Upper lobe of left lung (tissue), 6 donors: ENCODE measurements around the gene THRA. TPM values are rescaled to one million over a fixed set of nuclear protein-coding genes. Genes with fewer than 3 reads are reported as not detected.
A peak's percentile ranks its signal among the peaks of the same experiment; 100 is the strongest.

Experiments
- ATAC-seq, 2 donors: fragments of 200-7000 bp; cut with Tn5 transposase; one replicate each; pipeline ENCODE4 v1.9.1; 2022; ENCODE audit warnings: mild to moderate bottlenecking in 2 of 2, moderate library complexity in 2 of 2; ENCODE audit not compliant: low FRiP score in 2 of 2
- DNase-seq, 2 donors: peaks; one replicate each; pipeline ENCODE4 v3.0.0-alpha.2; 2019 to 2020
- H3K27ac ChIP-seq, 4 donors: fragments of 200-600 bp; sonication (generic); one replicate each; pipeline ENCODE4 v1.5.1; 2016 to 2019
- H3K27me3 ChIP-seq, 4 donors: fragments of 200-600 bp; sonication (generic); one replicate each; pipeline ENCODE4 v1.5.1; 2017 to 2019
- H3K36me3 ChIP-seq, 4 donors: fragments of 200-600 bp; sonication (generic); one replicate each; pipeline ENCODE4 v1.5.1; 2016 to 2019
- H3K4me1 ChIP-seq, 4 donors: fragments of 200-600 bp; sonication (generic); one replicate each; pipeline ENCODE4 v1.5.1; 2018 to 2019
- H3K4me3 ChIP-seq, 4 donors: fragments of 200-600 bp; sonication (generic); one replicate each; pipeline ENCODE4 v1.5.1; 2017 to 2019; ENCODE audit warnings: mild to moderate bottlenecking in 2 of 4, moderate library complexity in 1 of 4
- H3K9me3 ChIP-seq, 4 donors: fragments of 200-600 bp; sonication (generic); one replicate each; pipeline ENCODE4 v1.5.1; 2018 to 2019
- CTCF ChIP-seq, 6 experiments: fragments of 450-650 bp in 4 of 6; fragments of 200-600 bp in 2 of 6; sonication (generic) in 2 of 6; IDR thresholded peaks; one replicate each; pipeline ENCODE4 v1.5.1; 2016 to 2019; ENCODE audit warnings: antibody characterized with exemption in 6 of 6
- EP300 ChIP-seq, 4 donors: sonication (generic); formaldehyde crosslinking; IDR thresholded peaks; one replicate each; pipeline ENCODE4 v1.5.1; 2017; ENCODE audit warnings: antibody characterized with exemption in 4 of 4, control low read depth in 2 of 4
- POLR2A ChIP-seq, 4 donors: fragments of 450-650 bp; IDR thresholded peaks; one replicate each; pipeline ENCODE4 v1.5.1; 2016 to 2017; ENCODE audit warnings: antibody characterized with exemption in 4 of 4, mild to moderate bottlenecking in 2 of 4
- POLR2AphosphoS5 ChIP-seq, 2 donors: sonication (generic); formaldehyde crosslinking; IDR thresholded peaks; one replicate each; pipeline ENCODE4 v1.5.1; 2017; ENCODE audit warnings: antibody characterized with exemption in 2 of 2
- WGBS, 2 donors: methylation state at CpG; one replicate each; pipeline ENCODE4 v1.1.5; 2017 to 2018; 5-methylcytosine and 5-hydroxymethylcytosine counted together
- total RNA-seq, 6 donors: library from RNA; depleted of rRNA in 4 of 6; stranded (reverse); fragments of >200 nt in 4 of 6; gene quantifications; one replicate each; pipeline versions ENCODE4 v1.1.0 to v1.2.1, GENCODE V29; 2016 to 2021
- donor health status: DM: no; HTN: no; CAD: no; lungs with moderate emphysema.
- donor health status: DM: no; HTN: yes; CAD: no; lungs with severe emphysema.

Gene THRA
- total RNA-seq, 6 donors from 2014 or later = 31.0 to 55.3 (median 49.9) TPM

- WGBS, 2 donors = 9 to 17% methylated on average over 2 to 10 of the region's 10 CpGs
- TF ChIP-seq CTCF (IDR thresholded peaks at IDR 0.05) = no peak
- peak in 1 of 4 donors; percentile 47 for TF ChIP-seq EP300 (IDR thresholded peaks at IDR 0.05)
- peak in 1 of 2 donors; percentile 22 for TF ChIP-seq POLR2AphosphoS5 (IDR thresholded peaks at IDR 0.05)
- TF ChIP-seq POLR2A (IDR thresholded peaks at IDR 0.05) = no peak
- Histone ChIP-seq H3K27ac (peak overlapping the region; percentile 95 to 97 (median 96)), H3K4me3 (peak overlapping the region; percentile 96 to 100 (median 98)), H3K36me3 (no peaks in the 10 kb centered on the region), H3K27me3 (no peaks in the 10 kb centered on the region), H3K9me3 (no peaks in the 10 kb centered on the region), H3K4me1 (peaks cover 41 to 70% (median 53%) of the 10 kb centered on the region in 4 donors)
- DNase-seq (peak in 1 of 2 donors; percentile 57), ATAC-seq (no peak)
These were observed 1.3 kb downstream of the THRA start for GRCh38 chr17:40063901-40064531.

- WGBS, 2 donors = 16 to 17% methylated on average over 9 to 10 of the region's 10 CpGs
- H3K4me3 ChIP-seq = peak overlapping the region in 3 of 4 donors; percentile 96 to 100 (median 99)
These were observed 2.4 kb downstream of the THRA start for GRCh38 chr17:40064971-40065768.

GRCh38 chr17:40065769-40066510 is 3.2 kb downstream of the THRA start:
- no peaks in the 10 kb centered on the region for H3K36me3 ChIP-seq
- TF ChIP-seq CTCF (IDR thresholded peaks at IDR 0.05) (no peak), POLR2A (IDR thresholded peaks at IDR 0.05) (no peak), POLR2AphosphoS5 (IDR thresholded peaks at IDR 0.05) (no peak), EP300 (IDR thresholded peaks at IDR 0.05) (no peak)
- DNase-seq = no peak
- no peaks in the 10 kb centered on the region for H3K9me3 ChIP-seq
- H3K4me3 ChIP-seq = peak overlapping the region in 3 of 4 donors; percentile 96 to 100 (median 99)
- peak overlapping the region; percentile 76 to 97 (median 94) for H3K27ac ChIP-seq
- no peaks in the 10 kb centered on the region for H3K27me3 ChIP-seq
- peaks cover 61 to 80% (median 70%) of the 10 kb centered on the region in 4 donors for H3K4me1 ChIP-seq
- WGBS, 2 donors = 60 to 79% methylated on average over 4 to 8 of the region's 11 CpGs
- no peak for ATAC-seq

More at GRCh38 chr17:40064971-40065768, 2.4 kb downstream of the THRA start:
- H3K36me3 ChIP-seq = no peaks in the 10 kb centered on the region
- DNase-seq (no peak), ATAC-seq (no peak)
- peaks cover 53 to 73% (median 63%) of the 10 kb centered on the region in 4 donors for H3K4me1 ChIP-seq
- H3K27me3 ChIP-seq = no peaks in the 10 kb centered on the region
- TF ChIP-seq POLR2A (IDR thresholded peaks at IDR 0.05) (no peak), EP300 (IDR thresholded peaks at IDR 0.05) (no peak), POLR2AphosphoS5 (IDR thresholded peaks at IDR 0.05) (no peak), CTCF (IDR thresholded peaks at IDR 0.05) (no peak)
- peak overlapping the region; percentile 76 to 97 (median 94) for H3K27ac ChIP-seq
- H3K9me3 ChIP-seq = no peaks in the 10 kb centered on the region

GRCh38 chr17:40067710-40068109 is 4.9 kb downstream of the THRA start:
- Histone ChIP-seq H3K4me1 (peaks cover 76 to 91% (median 82%) of the 10 kb centered on the region in 4 donors), H3K4me3 (no peak overlapping the region), H3K27ac (peak overlapping the region; percentile 86 to 94 (median 90)), H3K36me3 (no peaks in the 10 kb centered on the region), H3K27me3 (no peaks in the 10 kb centered on the region), H3K9me3 (no peaks in the 10 kb centered on the region)
- TF ChIP-seq CTCF (IDR thresholded peaks at IDR 0.05) (no peak), POLR2A (IDR thresholded peaks at IDR 0.05) (no peak), EP300 (IDR thresholded peaks at IDR 0.05) (no peak), POLR2AphosphoS5 (IDR thresholded peaks at IDR 0.05) (no peak)
- no peak for DNase-seq
- 83 to 95% methylated on average over 6 to 7 of the region's 7 CpGs for WGBS, 2 donors
- no peak for ATAC-seq
